IgD-negative memory B cell (primary cell): ENCODE data around the gene GRK1. TPM values are rescaled to one million over a fixed set of nuclear protein-coding genes. Genes with fewer than 3 reads are reported as not detected.
"Not testable (repeated sequence)": the region's sequence is repeated elsewhere in the genome, so short reads cannot be mapped to it uniquely, and the experiment has no call there.

Source experiments
- H3K27ac Mint-ChIP-seq, 3 donors: one replicate each; pipeline ENCODE4 v1.8.0; 2020 to 2022; ENCODE audit warnings: mild to moderate bottlenecking in 3 of 3, mixed read lengths in 3 of 3, moderate library complexity in 1 of 3
- H3K27me3 Mint-ChIP-seq: one replicate; pipeline ENCODE4 v1.8.0; 2021; ENCODE audit warnings: mixed read lengths
- H3K36me3 Mint-ChIP-seq: one replicate; pipeline ENCODE4 v1.8.0; 2020; ENCODE audit warnings: mild to moderate bottlenecking, mixed read lengths
- H3K4me1 Mint-ChIP-seq, 3 donors: one replicate each; pipeline ENCODE4 v1.8.0; 2020 to 2022; ENCODE audit warnings: mixed read lengths in 3 of 3, mild to moderate bottlenecking in 1 of 3
- H3K4me3 Mint-ChIP-seq, 4 donors: one replicate each; pipeline ENCODE4 v1.8.0; 2020 to 2022; ENCODE audit warnings: mild to moderate bottlenecking in 4 of 4, mixed read lengths in 4 of 4, moderate library complexity in 3 of 4
- H3K9me3 Mint-ChIP-seq, 3 donors: one replicate each; pipeline ENCODE4 v1.8.0; 2020 to 2021; ENCODE audit warnings: mixed read lengths in 3 of 3, mild to moderate bottlenecking in 1 of 3
- polyA plus RNA-seq: library from polyadenylated mRNA; unstranded; fragments of 300-500 nt; fragmentation: Illumina TruSeq; gene quantifications from one replicate; pipeline ENCODE4 v1.2.3, GENCODE V29; 2021

GRK1 gene
- polyA plus RNA-seq, 1 donor from 2014 or later: not detected

- peak overlapping the region in 2 of 4 donors; percentile 71 to 83 for H3K4me3 Mint-ChIP-seq
- H3K9me3 Mint-ChIP-seq: no peaks in the 10 kb centered on the region
- no peaks in the 10 kb centered on the region for H3K36me3 Mint-ChIP-seq
- peaks cover 0 to 3% (median 2%) of the 10 kb centered on the region in 3 donors for H3K4me1 Mint-ChIP-seq
- peak overlapping the region in 2 of 3 donors; percentile 35 to 96 for H3K27ac Mint-ChIP-seq
- no peaks in the 10 kb centered on the region for H3K27me3 Mint-ChIP-seq
These were observed 56.5 kb downstream of the GRK1 start for GRCh38 chr13:113723410-113724015.

- Mint-ChIP-seq H3K4me1 (peaks cover 0 to 6% (median 2%) of the 10 kb centered on the region in 3 donors), H3K27me3 (no peaks in the 10 kb centered on the region), H3K36me3 (no peaks in the 10 kb centered on the region), H3K27ac (peak overlapping the region; percentile 89 to 96 (median 93)), H3K4me3 (peak overlapping the region in 3 of 4 donors; percentile 75 to 91 (median 83)), H3K9me3 (no peaks in the 10 kb centered on the region)
These were observed 57.2 kb downstream of the GRK1 start for GRCh38 chr13:113724016-113724758.

- no peaks in the 10 kb centered on the region for H3K36me3 Mint-ChIP-seq
- H3K4me3 Mint-ChIP-seq: peak overlapping the region; percentile 75 to 91 (median 85)
- H3K27ac Mint-ChIP-seq: peak overlapping the region; percentile 89 to 96 (median 93)
- no peaks in the 10 kb centered on the region for H3K27me3 Mint-ChIP-seq
- H3K9me3 Mint-ChIP-seq: no peaks in the 10 kb centered on the region
- peaks cover 0 to 6% (median 2%) of the 10 kb centered on the region in 3 donors for H3K4me1 Mint-ChIP-seq
These were observed 57.8 kb downstream of the GRK1 start for GRCh38 chr13:113724780-113725315.

GRCh38 chr13:113725329-113726105 lies 58.5 kb downstream of the GRK1 start:
- not testable (repeated sequence) for H3K4me1 Mint-ChIP-seq, H3K9me3 Mint-ChIP-seq, H3K36me3 Mint-ChIP-seq, H3K27me3 Mint-ChIP-seq
- H3K27ac Mint-ChIP-seq: peak overlapping the region; percentile 89 to 96 (median 93)
- H3K4me3 Mint-ChIP-seq: peak overlapping the region in 3 of 4 donors; percentile 83 to 91 (median 87)

GRCh38 chr13:113726106-113726821 lies 59.2 kb downstream of the GRK1 start:
- Mint-ChIP-seq H3K27ac (peak overlapping the region in 2 of 3 donors; percentile 32 to 92), H3K4me3 (peak overlapping the region; percentile 50 to 65 (median 53))
- not testable (repeated sequence) for H3K27me3 Mint-ChIP-seq, H3K4me1 Mint-ChIP-seq, H3K9me3 Mint-ChIP-seq, H3K36me3 Mint-ChIP-seq

- no peaks in the 10 kb centered on the region for H3K9me3 Mint-ChIP-seq
- H3K27me3 Mint-ChIP-seq: no peaks in the 10 kb centered on the region
- H3K36me3 Mint-ChIP-seq: no peaks in the 10 kb centered on the region
- H3K27ac Mint-ChIP-seq: peak overlapping the region in 2 of 3 donors; percentile 60 to 92
- peaks cover 0 to 6% (median 2%) of the 10 kb centered on the region in 3 donors for H3K4me1 Mint-ChIP-seq
- peak overlapping the region in 3 of 4 donors; percentile 28 to 54 (median 50) for H3K4me3 Mint-ChIP-seq
These were observed 60.0 kb downstream of the GRK1 start for GRCh38 chr13:113726961-113727411.

GRCh38 chr13:113728571-113729054 lies 61.6 kb downstream of the GRK1 start:
- no peaks in the 10 kb centered on the region for H3K36me3 Mint-ChIP-seq
- no peaks in the 10 kb centered on the region for H3K27me3 Mint-ChIP-seq
- peaks cover 0 to 3% (median 2%) of the 10 kb centered on the region in 3 donors for H3K4me1 Mint-ChIP-seq
- H3K9me3 Mint-ChIP-seq: no peaks in the 10 kb centered on the region
- peak overlapping the region in 1 of 4 donors; percentile 22 for H3K4me3 Mint-ChIP-seq
- peak overlapping the region; percentile 39 to 79 (median 71) for H3K27ac Mint-ChIP-seq

GRCh38 chr13:113729187-113730019 lies 62.4 kb downstream of the GRK1 start:
- no peaks in the 10 kb centered on the region for H3K27me3 Mint-ChIP-seq
- peak overlapping the region in 2 of 4 donors; percentile 1 to 22 for H3K4me3 Mint-ChIP-seq
- H3K36me3 Mint-ChIP-seq: no peaks in the 10 kb centered on the region
- H3K27ac Mint-ChIP-seq: peak overlapping the region in 2 of 3 donors; percentile 71 to 79
- no peaks in the 10 kb centered on the region for H3K9me3 Mint-ChIP-seq
- peaks cover 0 to 3% (median 2%) of the 10 kb centered on the region in 3 donors for H3K4me1 Mint-ChIP-seq

- Mint-ChIP-seq H3K36me3 (no peaks in the 10 kb centered on the region), H3K27me3 (no peaks in the 10 kb centered on the region), H3K4me3 (no peak overlapping the region), H3K4me1 (peaks cover 0 to 3% (median 0%) of the 10 kb centered on the region in 3 donors), H3K9me3 (no peaks in the 10 kb centered on the region), H3K27ac (peak overlapping the region in 1 of 3 donors; percentile 40)
These were observed 63.3 kb downstream of the GRK1 start for GRCh38 chr13:113730258-113730691.

GRCh38 chr13:113730831-113731191 lies 63.8 kb downstream of the GRK1 start:
- Mint-ChIP-seq H3K27ac (peak overlapping the region in 1 of 3 donors; percentile 40), H3K27me3 (no peaks in the 10 kb centered on the region), H3K9me3 (no peaks in the 10 kb centered on the region), H3K36me3 (no peaks in the 10 kb centered on the region), H3K4me3 (peak overlapping the region in 1 of 4 donors; percentile 37), H3K4me1 (peaks cover 0 to 3% (median 0%) of the 10 kb centered on the region in 3 donors)

GRCh38 chr13:113731192-113732175 lies 64.5 kb downstream of the GRK1 start:
- Mint-ChIP-seq H3K27me3 (no peaks in the 10 kb centered on the region), H3K9me3 (no peaks in the 10 kb centered on the region), H3K4me3 (no peak overlapping the region), H3K36me3 (no peaks in the 10 kb centered on the region), H3K27ac (peak overlapping the region in 1 of 3 donors; percentile 40), H3K4me1 (peaks cover 0 to 3% (median 0%) of the 10 kb centered on the region in 3 donors)

- no peak overlapping the region for H3K27ac Mint-ChIP-seq
- H3K9me3 Mint-ChIP-seq: no peaks in the 10 kb centered on the region
- H3K4me3 Mint-ChIP-seq: peak overlapping the region in 1 of 4 donors; percentile 54
- no peaks in the 10 kb centered on the region for H3K36me3 Mint-ChIP-seq
- H3K27me3 Mint-ChIP-seq: no peaks in the 10 kb centered on the region
- peaks cover 0 to 3% (median 0%) of the 10 kb centered on the region in 3 donors for H3K4me1 Mint-ChIP-seq
These were observed 65.3 kb downstream of the GRK1 start for GRCh38 chr13:113732176-113732960.
